Sigmoid colon (tissue), 7 donors: ENCODE measurements around the gene E2F3. TPM values are rescaled to one million over a fixed set of nuclear protein-coding genes. Genes with fewer than 3 reads are reported as not detected.

ENCODE experiments used
- DNase-seq: peaks from one replicate; pipeline ENCODE4 v3.0.0-alpha.2; 2019
- H3K27ac ChIP-seq, 4 donors: fragments of 200-600 bp; sonication (generic); one replicate each; pipeline ENCODE4 v1.5.1; 2016 to 2019; ENCODE audit warnings: mild to moderate bottlenecking in 1 of 4
- H3K27me3 ChIP-seq, 3 donors: fragments of 200-600 bp; sonication (generic); one replicate each; pipeline ENCODE4 v1.5.1; 2019; ENCODE audit warnings: mild to moderate bottlenecking in 1 of 3
- H3K36me3 ChIP-seq, 4 donors: fragments of 200-600 bp; sonication (generic); one replicate each; pipeline ENCODE4 v1.5.1; 2016 to 2019
- H3K4me1 ChIP-seq, 4 donors: fragments of 200-600 bp; sonication (generic); one replicate each; pipeline ENCODE4 v1.5.1; 2017 to 2019
- H3K4me3 ChIP-seq, 4 donors: fragments of 200-600 bp; sonication (generic); one replicate each; pipeline ENCODE4 v1.5.1; 2017 to 2019; ENCODE audit warnings: mild to moderate bottlenecking in 2 of 4, moderate library complexity in 1 of 4
- H3K9me3 ChIP-seq, 4 donors: fragments of 200-600 bp in 3 of 4; sonication (generic) in 3 of 4; one replicate each; pipeline versions ENCODE4 v1.5.1 to v1.6.1; 2013 to 2019
- EP300 ChIP-seq, 4 donors: sonication (generic); formaldehyde crosslinking; IDR thresholded peaks; one replicate each; pipeline ENCODE4 v1.6.1; 2017; ENCODE audit warnings: antibody characterized with exemption in 4 of 4
- POLR2A ChIP-seq, 2 donors: fragments of 450-650 bp; IDR thresholded peaks; one replicate each; pipeline ENCODE4 v1.6.1; 2016; ENCODE audit warnings: antibody characterized with exemption in 2 of 2, mild to moderate bottlenecking in 2 of 2, moderate library complexity in 2 of 2
- POLR2AphosphoS5 ChIP-seq, 4 donors: sonication (generic); formaldehyde crosslinking; IDR thresholded peaks; one replicate each; pipeline ENCODE4 v1.6.1; 2017; ENCODE audit warnings: antibody characterized with exemption in 4 of 4
- WGBS, 2 donors: extraction: QIAGEN DNeasy Blood & Tissue Kit; methylation state at CpG; one replicate each; pipeline ENCODE4 v1.1.7; 2013; 5-methylcytosine and 5-hydroxymethylcytosine counted together
- intact Hi-C: fragments of 100-400 bp; cut with DNase I; formaldehyde crosslinking; loops from one replicate; pipeline ENCODE4 v1.15.1; 2023
- polyA plus RNA-seq, 3 donors: library from polyadenylated mRNA; stranded (reverse); fragments of 200-250 nt; gene quantifications; one replicate each; pipeline ENCODE4 v1.2.3, GENCODE V29; 2013
- small RNA-seq, 3 donors: library from RNA; depleted of rRNA; stranded (forward); fragments of <200 nt; gene quantifications; one replicate each; pipeline ENCODE3, GENCODE V24; 2016
- total RNA-seq, 4 donors: library from RNA; depleted of rRNA; stranded (reverse); fragments of >200 nt; gene quantifications; one replicate each; pipeline ENCODE4 v1.1.0, GENCODE V29; 2016
- TF ChIP-seq, protein P1 (sequence below), 4 experiments: fragments of 450-650 bp in 3 of 4; fragments of 200-600 bp in 1 of 4; IDR thresholded peaks; one replicate each; pipeline ENCODE4 v1.5.1; 2016 to 2019; ENCODE audit warnings: antibody characterized with exemption in 4 of 4, mild to moderate bottlenecking in 3 of 4, moderate library complexity in 2 of 4
- donor health status: healthy with polysubstance abuse.
- donor health status: Bipolar disorder and iron deficiency.
- donor health status: healthy.

Gene E2F3
- total and polyA plus RNA-seq, 7 donors, result 2.5 to 6.9 (median 3.0) TPM

DNA sequence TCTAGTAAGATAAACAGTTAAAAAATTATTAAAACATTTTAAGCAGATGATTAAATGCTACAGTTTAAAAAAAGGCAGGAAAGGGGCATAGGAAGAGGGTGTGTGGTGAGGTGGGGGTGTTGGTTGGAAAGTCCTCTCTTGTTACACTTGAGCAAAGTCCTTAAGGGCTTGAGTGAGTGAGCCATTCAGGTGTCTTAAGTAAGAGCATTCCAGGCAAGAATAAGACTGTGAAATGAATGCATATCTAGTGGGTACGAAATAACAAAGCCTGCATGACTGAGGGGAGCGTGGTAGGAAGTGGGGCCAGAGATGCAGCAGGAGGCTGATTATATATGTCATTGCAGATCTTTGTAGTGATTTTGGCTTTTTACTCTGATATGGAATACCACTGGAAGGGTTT is 137.7 kb downstream of the E2F3 start:
- Histone ChIP-seq H3K9me3 (no peaks in the 10 kb centered on the region), H3K4me1 (peaks cover 0 to 31% (median 19%) of the 10 kb centered on the region in 4 donors), H3K36me3 (no peaks in the 10 kb centered on the region), H3K4me3 (no peak overlapping the region), H3K27ac (no peak overlapping the region), H3K27me3 (no peaks in the 10 kb centered on the region)
- TF ChIP-seq, protein P1, sequence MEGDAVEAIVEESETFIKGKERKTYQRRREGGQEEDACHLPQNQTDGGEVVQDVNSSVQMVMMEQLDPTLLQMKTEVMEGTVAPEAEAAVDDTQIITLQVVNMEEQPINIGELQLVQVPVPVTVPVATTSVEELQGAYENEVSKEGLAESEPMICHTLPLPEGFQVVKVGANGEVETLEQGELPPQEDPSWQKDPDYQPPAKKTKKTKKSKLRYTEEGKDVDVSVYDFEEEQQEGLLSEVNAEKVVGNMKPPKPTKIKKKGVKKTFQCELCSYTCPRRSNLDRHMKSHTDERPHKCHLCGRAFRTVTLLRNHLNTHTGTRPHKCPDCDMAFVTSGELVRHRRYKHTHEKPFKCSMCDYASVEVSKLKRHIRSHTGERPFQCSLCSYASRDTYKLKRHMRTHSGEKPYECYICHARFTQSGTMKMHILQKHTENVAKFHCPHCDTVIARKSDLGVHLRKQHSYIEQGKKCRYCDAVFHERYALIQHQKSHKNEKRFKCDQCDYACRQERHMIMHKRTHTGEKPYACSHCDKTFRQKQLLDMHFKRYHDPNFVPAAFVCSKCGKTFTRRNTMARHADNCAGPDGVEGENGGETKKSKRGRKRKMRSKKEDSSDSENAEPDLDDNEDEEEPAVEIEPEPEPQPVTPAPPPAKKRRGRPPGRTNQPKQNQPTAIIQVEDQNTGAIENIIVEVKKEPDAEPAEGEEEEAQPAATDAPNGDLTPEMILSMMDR (IDR thresholded peaks at IDR 0.05), result no peak
- TF ChIP-seq POLR2AphosphoS5 (IDR thresholded peaks at IDR 0.05) (no peak), POLR2A (IDR thresholded peaks at IDR 0.05) (no peak), EP300 (IDR thresholded peaks at IDR 0.05) (no peak)
- intact Hi-C loops, result no loop called here
- 95 to 98% methylated on average over 2 of the region's 2 CpGs for WGBS, 2 donors
- DNase-seq, result no peak

DNA sequence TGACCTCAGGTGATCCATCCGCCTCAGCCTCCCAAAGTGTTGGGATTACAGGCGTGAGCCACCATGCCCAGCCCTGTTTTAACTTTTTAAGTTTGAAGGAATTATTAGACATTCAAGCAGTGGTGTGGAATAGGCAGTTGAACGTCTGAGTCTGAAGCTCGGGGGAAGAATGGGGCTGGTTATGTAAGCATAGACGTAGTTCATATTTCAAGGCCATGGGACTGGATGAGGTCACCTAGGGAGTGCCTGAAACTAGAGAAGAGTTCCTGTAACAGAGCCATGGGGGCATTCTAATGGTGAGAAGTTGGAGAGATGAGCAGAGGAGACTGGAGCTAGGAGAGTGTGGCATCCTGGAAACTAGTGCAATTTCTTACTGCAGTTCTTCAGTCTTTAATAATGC is 139.0 kb downstream of the E2F3 start:
- Histone ChIP-seq H3K4me1 (peaks cover 0 to 22% (median 10%) of the 10 kb centered on the region in 4 donors), H3K27me3 (no peaks in the 10 kb centered on the region), H3K9me3 (no peaks in the 10 kb centered on the region), H3K27ac (no peak overlapping the region), H3K36me3 (peaks cover 0 to 6% (median 0%) of the 10 kb centered on the region in 4 donors), H3K4me3 (no peak overlapping the region)
- intact Hi-C loops, result no loop called here
- TF ChIP-seq POLR2AphosphoS5 (IDR thresholded peaks at IDR 0.05), result no peak
- no peak for TF ChIP-seq EP300 (IDR thresholded peaks at IDR 0.05)
- TF ChIP-seq, protein P1 (IDR thresholded peaks at IDR 0.05), result no peak
- no peak for TF ChIP-seq POLR2A (IDR thresholded peaks at IDR 0.05)
- no peak for DNase-seq
- 93 to 94% methylated on average over 5 of the region's 5 CpGs for WGBS, 2 donors

DNA sequence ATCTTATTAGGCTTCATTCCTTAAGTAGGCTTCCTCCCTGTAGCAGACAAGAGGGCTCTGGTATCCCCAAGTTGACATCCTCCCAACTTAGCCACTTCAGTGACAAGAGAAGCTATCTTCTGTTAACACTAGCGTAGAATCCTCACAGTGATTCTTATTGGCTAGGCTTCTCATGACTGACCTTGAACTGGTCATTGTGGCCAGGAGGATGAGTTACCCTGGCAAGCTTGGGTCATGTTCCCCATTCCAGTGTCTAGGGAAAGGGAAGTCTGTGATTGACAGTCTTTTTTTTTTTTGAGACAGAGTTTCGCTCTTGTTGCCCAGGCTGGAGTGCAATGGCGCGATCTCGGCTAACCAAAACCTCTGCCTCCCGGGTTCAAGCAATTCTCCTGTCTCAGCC is 139.7 kb downstream of the E2F3 start:
- H3K27me3 ChIP-seq, result no peaks in the 10 kb centered on the region
- DNase-seq, result no peak
- 94% methylated on average over 6 of the region's 6 CpGs for WGBS, 2 donors
- peaks cover 0 to 20% (median 7%) of the 10 kb centered on the region in 4 donors for H3K4me1 ChIP-seq
- H3K36me3 ChIP-seq, result peaks cover 0 to 13% (median 0%) of the 10 kb centered on the region in 4 donors
- H3K4me3 ChIP-seq, result no peak overlapping the region
- intact Hi-C loops, result no loop called here
- H3K9me3 ChIP-seq, result no peaks in the 10 kb centered on the region
- no peak overlapping the region for H3K27ac ChIP-seq
- TF ChIP-seq, protein P1 (IDR thresholded peaks at IDR 0.05), result no peak
- TF ChIP-seq POLR2AphosphoS5 (IDR thresholded peaks at IDR 0.05) (no peak), POLR2A (IDR thresholded peaks at IDR 0.05) (no peak), EP300 (IDR thresholded peaks at IDR 0.05) (no peak)

DNA sequence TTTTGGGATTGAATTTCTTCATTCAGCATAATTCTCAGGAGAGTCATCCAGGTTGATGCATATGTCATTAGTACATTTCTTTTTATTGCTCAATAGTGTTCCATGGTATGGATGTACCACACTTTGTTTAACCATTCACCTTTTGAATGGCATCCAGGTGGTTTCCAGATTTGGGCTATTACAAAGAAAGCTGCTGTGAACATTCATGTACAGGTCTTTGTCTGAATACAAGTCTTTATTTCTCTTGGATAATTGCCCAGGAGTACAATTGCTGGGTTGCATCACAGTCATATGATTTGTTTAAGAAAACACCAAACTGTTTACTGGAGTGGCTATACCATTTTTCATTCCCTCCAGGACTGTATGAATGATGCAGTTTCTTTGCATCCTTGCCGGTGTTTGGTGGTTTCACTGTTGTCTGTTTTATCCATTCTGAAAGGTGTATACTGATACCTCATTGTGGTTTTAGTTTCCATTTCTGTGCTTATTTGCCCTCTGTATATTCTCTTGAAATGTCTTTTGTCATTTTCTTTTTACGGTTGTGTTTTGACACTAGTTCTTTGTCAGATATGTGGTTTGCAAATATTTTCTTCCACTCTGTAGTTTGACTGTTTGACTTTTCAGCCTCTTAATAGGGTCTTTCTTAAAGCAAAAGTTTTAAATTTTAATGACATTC is 141.4 kb downstream of the E2F3 start:
- peaks cover 0 to 11% (median 7%) of the 10 kb centered on the region in 4 donors for H3K4me1 ChIP-seq
- H3K4me3 ChIP-seq, result no peak overlapping the region
- no peak for TF ChIP-seq POLR2A (IDR thresholded peaks at IDR 0.05)
- TF ChIP-seq POLR2AphosphoS5 (IDR thresholded peaks at IDR 0.05), result no peak
- TF ChIP-seq, protein P1 (IDR thresholded peaks at IDR 0.05), result no peak
- no peak for TF ChIP-seq EP300 (IDR thresholded peaks at IDR 0.05)
- intact Hi-C loops, result no loop called here
- no peak overlapping the region for H3K27ac ChIP-seq
- no peak for DNase-seq
- H3K36me3 ChIP-seq, result peaks cover 0 to 30% (median 4%) of the 10 kb centered on the region in 4 donors
- H3K9me3 ChIP-seq, result no peaks in the 10 kb centered on the region
- 18 to 26% methylated on average over 2 of the region's 2 CpGs for WGBS, 2 donors
- no peaks in the 10 kb centered on the region for H3K27me3 ChIP-seq

Small RNAs within 50 kb of the gene (small RNA-seq; reads per million reads assigned to genes)
- gene RF00019 (0 reads per million in 3 donors), gene RNU6-141P (0 reads per million in 3 donors)

Other genes with a start within 250 kb of the E2F3 start
- gene MBOAT1, start 189.4 kb upstream of the E2F3 start, total RNA-seq, result 10 to 100 TPM in 3 of 4 donors, 1 to 10 TPM in 1; 6.9 to 15.6 (median 11.0) TPM
- 10 to 100 TPM in 1 of 3 donors, 1 to 10 TPM in 2; 2.4 to 16.6 (median 3.5) TPM for gene MBOAT1, start 189.4 kb upstream of the E2F3 start, polyA plus RNA-seq
- gene CDKAL1, start 132.6 kb downstream of the E2F3 start, total RNA-seq, result 10 to 100 TPM; 11.4 to 14.7 (median 13.6) TPM
- gene CDKAL1, start 132.6 kb downstream of the E2F3 start, polyA plus RNA-seq, result 1 to 10 TPM; 2.8 to 5.5 (median 4.2) TPM